Lower leg skin (tissue), 4 donors: ENCODE measurements around the gene IBTK. TPM values are rescaled to one million over a fixed set of nuclear protein-coding genes. Genes with fewer than 3 reads are reported as not detected.

ENCODE experiments used
- DNase-seq, 2 donors: peaks; one replicate each; pipeline ENCODE4 v3.0.0-alpha.2; 2019; ENCODE audit warnings: low spot score in 2 of 2
- H3K4me3 ChIP-seq: fragments of 200-600 bp; sonication (generic); 2 replicates; pipeline ENCODE4 v1.5.1; 2017; ENCODE audit warnings: mild to moderate bottlenecking, low read depth; ENCODE audit not compliant: poor library complexity, severe bottlenecking
- CTCF ChIP-seq, 3 donors: fragments of 450-650 bp; IDR thresholded peaks; one replicate each; pipeline ENCODE4 v1.5.1; 2016; ENCODE audit warnings: antibody characterized with exemption in 3 of 3, mild to moderate bottlenecking in 3 of 3, moderate library complexity in 2 of 3
- POLR2A ChIP-seq, 2 donors: fragments of 450-650 bp; IDR thresholded peaks; one replicate each; pipeline ENCODE4 v1.6.1; 2016 to 2017; ENCODE audit warnings: antibody characterized with exemption in 2 of 2, mild to moderate bottlenecking in 1 of 2, moderate library complexity in 1 of 2
- WGBS, 2 donors: methylation state at CpG; one replicate each; pipeline ENCODE4 v1.1.5; 2018; 5-methylcytosine and 5-hydroxymethylcytosine counted together
- intact Hi-C: fragments of 100-400 bp; cut with DNase I; formaldehyde crosslinking; loops from one replicate; pipeline ENCODE4 v1.15.0; 2023; ENCODE audit warnings: low total_unique reads
- total RNA-seq, 4 donors: library from RNA; depleted of rRNA; stranded (reverse); fragments of >200 nt; gene quantifications; one replicate each; pipeline ENCODE4 v1.1.0, GENCODE V29; 2016

Gene IBTK
- total RNA-seq, 4 donors from 2014 or later = 10.7 to 15.3 (median 12.6) TPM

DNA sequence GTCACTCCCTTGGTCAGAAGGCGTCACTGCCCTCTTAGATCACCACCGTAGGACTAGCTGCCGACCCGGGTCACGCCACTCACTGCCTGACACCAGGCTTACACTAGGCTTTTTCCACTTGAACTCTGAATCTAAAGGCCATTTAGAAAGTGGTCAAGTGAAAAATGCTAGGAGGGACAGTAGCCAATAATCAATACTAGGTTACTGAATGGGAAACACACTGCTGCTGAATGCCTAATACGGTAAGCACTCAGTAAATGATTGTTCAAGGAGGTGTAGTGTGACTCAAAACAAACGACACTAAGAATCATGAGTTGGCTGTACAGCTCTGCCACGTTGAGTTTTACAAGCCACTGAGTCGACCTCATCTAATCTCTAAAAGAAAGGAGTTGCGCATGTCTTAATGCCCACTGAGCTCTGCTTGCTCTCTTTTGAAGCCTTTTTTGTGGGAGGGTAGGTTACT, 760 bp upstream of the IBTK start:
- H3K4me3 ChIP-seq = no peak overlapping the region
- DNase-seq = no peak
- 38 to 44% methylated on average over 10 of the region's 10 CpGs for WGBS, 2 donors
- TF ChIP-seq POLR2A (IDR thresholded peaks at IDR 0.05) (no peak), CTCF (IDR thresholded peaks at IDR 0.05) (no peak)
- intact Hi-C loops = no loop called here

DNA sequence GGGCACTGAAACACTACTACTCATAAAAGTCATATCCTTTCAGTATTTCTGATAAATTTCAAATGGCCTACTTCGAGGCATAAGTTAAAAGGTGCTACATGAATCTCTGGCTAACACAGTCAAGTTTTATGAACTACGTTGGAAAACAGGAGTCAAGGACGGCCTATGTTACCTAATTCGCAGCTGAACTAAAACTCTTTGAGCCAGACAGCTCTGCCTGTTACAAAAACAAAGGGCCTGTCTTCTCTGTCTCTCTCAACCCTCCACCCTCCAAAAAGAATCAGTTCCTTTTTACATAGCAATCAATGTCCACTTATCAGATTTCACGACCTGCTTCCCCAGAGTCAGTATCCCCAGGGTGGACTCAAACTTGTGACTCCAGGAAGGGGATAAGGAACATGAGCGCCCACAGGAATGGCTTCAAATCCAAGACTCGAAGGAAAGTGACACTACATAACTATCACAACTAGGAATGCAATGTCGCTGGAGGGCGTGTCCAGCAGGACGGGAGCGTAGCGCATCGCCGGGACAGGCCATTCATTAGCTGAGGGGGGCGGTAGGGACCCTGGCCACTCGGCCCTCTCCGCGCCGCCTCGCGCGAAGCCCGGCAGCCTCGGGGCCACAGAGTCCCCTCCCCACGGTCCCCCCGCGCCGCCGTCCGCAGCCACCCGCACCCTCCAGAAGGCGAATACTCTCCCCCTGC, 591 bp downstream of the IBTK start:
- DNase-seq = peak; percentile 44 to 89
- intact Hi-C loops = no loop called here
- TF ChIP-seq POLR2A (IDR thresholded peaks at IDR 0.05) (no peak), CTCF (IDR thresholded peaks at IDR 0.05) (no peak)
- 1 to 2% methylated on average over 19 to 32 of the region's 32 CpGs for WGBS, 2 donors
- peak overlapping the region; percentile 96 for H3K4me3 ChIP-seq

GRCh38 chr6:82246370-82246769, 1.2 kb downstream of the IBTK start:
- 82 to 85% methylated on average over 12 of the region's 12 CpGs for WGBS, 2 donors
- no peak overlapping the region for H3K4me3 ChIP-seq
- intact Hi-C loops = no loop called here
- TF ChIP-seq CTCF (IDR thresholded peaks at IDR 0.05) (no peak), POLR2A (IDR thresholded peaks at IDR 0.05) (no peak)
- no peak for DNase-seq

DNA sequence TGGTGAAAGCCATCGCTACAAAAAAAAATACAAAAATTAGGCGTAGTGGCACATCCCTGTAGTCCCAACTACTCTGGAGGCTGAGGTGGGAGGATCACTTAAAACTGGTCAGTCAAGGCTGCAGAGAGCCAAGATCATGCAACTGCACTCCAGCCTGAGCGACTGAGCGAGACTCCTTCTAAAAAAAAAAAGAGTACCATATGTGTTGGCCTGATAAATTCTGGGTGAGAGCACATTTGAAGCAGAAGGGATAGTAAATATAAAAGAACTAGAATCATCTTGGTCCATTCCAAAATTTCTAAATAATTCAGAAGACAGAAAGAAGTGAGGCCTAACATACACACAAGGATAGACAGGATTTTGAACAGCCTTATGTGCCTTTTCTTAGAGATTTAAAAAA, 2.2 kb downstream of the IBTK start:
- no peak for TF ChIP-seq POLR2A (IDR thresholded peaks at IDR 0.05)
- TF ChIP-seq CTCF (IDR thresholded peaks at IDR 0.05) = no peak
- WGBS, 2 donors = 89 to 90% methylated on average over 4 of the region's 4 CpGs

DNA sequence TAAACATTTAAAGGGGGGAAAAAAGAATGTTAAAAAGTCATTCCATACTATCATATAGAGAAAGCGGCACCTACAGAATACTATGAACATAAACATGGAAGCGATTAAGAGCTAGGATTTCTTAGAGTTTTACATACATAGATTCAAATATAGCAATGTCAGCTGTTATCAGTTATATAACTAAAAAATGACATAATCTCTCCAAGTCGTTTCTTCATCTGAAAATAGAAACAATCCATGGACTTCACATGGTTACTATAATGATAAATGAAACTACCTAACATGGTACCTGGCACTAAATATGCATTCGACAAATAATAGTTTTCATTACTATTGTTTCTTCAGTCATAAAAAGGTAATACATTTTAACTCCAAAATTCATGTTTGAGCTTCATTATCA, 3.7 kb downstream of the IBTK start:
- TF ChIP-seq POLR2A (IDR thresholded peaks at IDR 0.05) = no peak
- no peak for TF ChIP-seq CTCF (IDR thresholded peaks at IDR 0.05)
- intact Hi-C loops = no loop called here
- WGBS, 2 donors = 59 to 67% methylated on average over 4 of the region's 4 CpGs

More for the DNA sequence above, 2.2 kb downstream of the IBTK start:
- DNase-seq = no peak
- intact Hi-C loops = no loop called here
- no peak overlapping the region for H3K4me3 ChIP-seq

DNA sequence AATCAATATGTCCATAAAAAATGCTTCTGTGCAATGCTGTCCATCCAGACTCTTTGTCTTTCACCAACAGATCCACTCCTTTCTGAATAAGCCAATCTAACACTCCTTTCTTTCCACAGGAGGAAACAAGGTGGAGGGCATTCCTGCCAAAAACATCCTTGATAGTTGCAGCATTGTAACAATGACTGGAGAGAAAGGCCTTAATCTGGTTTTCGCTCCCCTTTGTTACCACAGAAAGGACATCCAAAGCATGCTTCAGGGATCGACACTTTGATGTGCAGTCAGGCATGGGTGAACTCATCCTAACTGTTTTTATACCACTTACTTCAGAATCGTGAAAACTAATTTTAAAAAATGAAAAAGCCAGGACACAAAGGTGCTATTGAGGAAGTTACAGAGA, 7.4 kb downstream of the IBTK start:
- no peak overlapping the region for H3K4me3 ChIP-seq
- DNase-seq = no peak
- intact Hi-C loops = no loop called here
- WGBS, 2 donors = 77 to 82% methylated on average over 3 of the region's 3 CpGs
- TF ChIP-seq POLR2A (IDR thresholded peaks at IDR 0.05) (no peak), CTCF (IDR thresholded peaks at IDR 0.05) (no peak)

More for the DNA sequence above, 3.7 kb downstream of the IBTK start:
- DNase-seq = no peak
- no peak overlapping the region for H3K4me3 ChIP-seq
